MCF 10A (cell line): Measurements from ENCODE around the gene RCAN2. TPM values are rescaled to one million over a fixed set of nuclear protein-coding genes. Genes with fewer than 3 reads are reported as not detected.

Experiments
- BruUV-seq: library from RNA; stranded (reverse); fragments of 400-500 nt; replicated peaks from 2 replicates; lab custom pipeline; 2021; lab: Mats Ljungman, UMichigan
- CTCF ChIA-PET: fragments of 300-600 bp; sonication (Branson Sonifier 250); formaldehyde crosslinking; extraction: SDS; loops from one replicate; lab custom pipeline; 2021; ENCODE audit warnings: antibody characterized with exemption, inconsistent platforms; lab: Yijun Ruan, JAX
- POLR2A ChIA-PET: fragments of 300-600, 350-650 bp; sonication (Branson Sonifier 250); formaldehyde crosslinking; extraction: SDS; loops from one replicate; lab custom pipeline; 2020; ENCODE audit warnings: antibody characterized with exemption, inconsistent platforms; lab: Yijun Ruan, JAX
- DNase-seq: peaks from one replicate; pipeline ENCODE4 v3.0.0-alpha.2; 2018; ENCODE audit not compliant: unreplicated experiment
- H3K27ac Mint-ChIP-seq: one replicate; pipeline ENCODE4 v1.8.0; 2022; ENCODE audit warnings: mild to moderate bottlenecking, low read depth, mixed read lengths; ENCODE audit not compliant: unreplicated experiment
- H3K27me3 Mint-ChIP-seq: one replicate; pipeline ENCODE4 v1.8.0; 2022; ENCODE audit warnings: mixed read lengths; ENCODE audit not compliant: insufficient read depth, unreplicated experiment
- H3K36me3 Mint-ChIP-seq: one replicate; pipeline ENCODE4 v1.8.0; 2022; ENCODE audit warnings: mild to moderate bottlenecking, moderate library complexity, mixed read lengths; ENCODE audit not compliant: insufficient read depth, unreplicated experiment
- H3K4me1 Mint-ChIP-seq: one replicate; pipeline ENCODE4 v1.8.0; 2022; ENCODE audit warnings: mixed read lengths; ENCODE audit not compliant: insufficient read depth, unreplicated experiment
- H3K4me3 Mint-ChIP-seq: one replicate; pipeline ENCODE4 v1.8.0; 2022; ENCODE audit warnings: mild to moderate bottlenecking, moderate library complexity, mixed read lengths; ENCODE audit not compliant: unreplicated experiment
- H3K9me3 Mint-ChIP-seq: one replicate; pipeline ENCODE4 v1.8.0; 2022; ENCODE audit warnings: mixed read lengths; ENCODE audit not compliant: unreplicated experiment
- intact Hi-C: fragments of 100-400 bp; cut with micrococcal nuclease; formaldehyde crosslinking; loops from 2 replicates; pipeline ENCODE4 v1.14.1; 2022
- total RNA-seq: library from RNA; stranded (reverse); gene quantifications from 2 replicates; pipeline ENCODE4 v1.2.3, GENCODE V29; 2022
- TF ChIP-seq, protein P1 (sequence below): fragments of 200-600 bp; IDR thresholded peaks from one replicate; pipeline ENCODE4 v1.8.0; 2022; ENCODE audit warnings: antibody characterized with exemption, mild to moderate bottlenecking; ENCODE audit not compliant: unreplicated experiment

RCAN2 gene
- total RNA-seq, 1 experiment from 2014 or later: 0.09 TPM

DNA sequence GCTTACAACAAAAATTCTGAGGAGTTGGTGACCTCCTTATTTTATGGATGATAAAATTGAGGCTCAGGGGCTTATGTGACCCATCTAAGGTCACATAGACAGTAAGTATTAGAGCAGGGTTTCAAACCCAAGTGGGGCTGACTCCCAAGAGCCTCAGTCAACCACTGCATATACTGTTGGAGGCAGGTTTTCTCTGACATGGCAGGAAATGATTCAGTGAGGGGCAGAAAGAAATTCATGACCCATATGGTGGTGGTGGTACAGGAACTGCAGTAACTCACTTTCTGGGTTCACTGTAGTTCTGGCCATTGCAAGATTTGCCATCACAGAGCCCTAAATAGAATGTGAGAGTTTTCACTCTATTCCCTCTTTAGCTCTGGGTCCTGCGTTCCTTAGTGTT lies 188.4 kb downstream of the RCAN2 start:
- no peaks in the 10 kb centered on the region for H3K9me3 Mint-ChIP-seq
- H3K4me1 Mint-ChIP-seq: no peaks in the 10 kb centered on the region
- intact Hi-C loops: no loop called here
- no peaks in the 10 kb centered on the region for H3K36me3 Mint-ChIP-seq
- no peak for DNase-seq
- POLR2A ChIA-PET: no interaction called here
- TF ChIP-seq, protein P1, sequence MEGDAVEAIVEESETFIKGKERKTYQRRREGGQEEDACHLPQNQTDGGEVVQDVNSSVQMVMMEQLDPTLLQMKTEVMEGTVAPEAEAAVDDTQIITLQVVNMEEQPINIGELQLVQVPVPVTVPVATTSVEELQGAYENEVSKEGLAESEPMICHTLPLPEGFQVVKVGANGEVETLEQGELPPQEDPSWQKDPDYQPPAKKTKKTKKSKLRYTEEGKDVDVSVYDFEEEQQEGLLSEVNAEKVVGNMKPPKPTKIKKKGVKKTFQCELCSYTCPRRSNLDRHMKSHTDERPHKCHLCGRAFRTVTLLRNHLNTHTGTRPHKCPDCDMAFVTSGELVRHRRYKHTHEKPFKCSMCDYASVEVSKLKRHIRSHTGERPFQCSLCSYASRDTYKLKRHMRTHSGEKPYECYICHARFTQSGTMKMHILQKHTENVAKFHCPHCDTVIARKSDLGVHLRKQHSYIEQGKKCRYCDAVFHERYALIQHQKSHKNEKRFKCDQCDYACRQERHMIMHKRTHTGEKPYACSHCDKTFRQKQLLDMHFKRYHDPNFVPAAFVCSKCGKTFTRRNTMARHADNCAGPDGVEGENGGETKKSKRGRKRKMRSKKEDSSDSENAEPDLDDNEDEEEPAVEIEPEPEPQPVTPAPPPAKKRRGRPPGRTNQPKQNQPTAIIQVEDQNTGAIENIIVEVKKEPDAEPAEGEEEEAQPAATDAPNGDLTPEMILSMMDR: no peak
- BruUV-seq: no TSS peak
- no peak overlapping the region for H3K4me3 Mint-ChIP-seq
- CTCF ChIA-PET: no interaction called here
- H3K27ac Mint-ChIP-seq: no peak overlapping the region
- peaks cover 19% of the 10 kb centered on the region for H3K27me3 Mint-ChIP-seq

DNA sequence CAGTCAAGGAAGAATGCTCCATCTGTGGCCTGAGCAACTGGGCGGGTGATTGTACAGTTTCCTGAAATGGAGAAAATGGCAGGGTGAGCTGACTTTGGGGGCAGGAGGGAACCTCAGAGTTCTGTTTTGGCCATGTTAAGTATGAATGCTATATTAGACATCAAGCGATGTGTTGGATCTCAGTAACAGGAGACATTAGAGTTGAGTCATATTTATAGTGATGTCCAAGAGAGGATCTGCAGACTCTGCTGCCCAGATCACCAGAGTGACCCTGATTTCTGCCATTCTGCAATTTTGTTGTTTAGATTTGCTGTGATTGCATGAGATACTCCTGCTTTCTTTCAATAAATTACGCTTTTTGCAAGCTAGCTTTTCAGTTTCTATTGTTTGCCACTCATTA lies 189.1 kb downstream of the RCAN2 start:
- H3K27ac Mint-ChIP-seq: no peak overlapping the region
- H3K27me3 Mint-ChIP-seq: peaks cover 19% of the 10 kb centered on the region
- POLR2A ChIA-PET: no interaction called here
- no TSS peak for BruUV-seq
- CTCF ChIA-PET: interaction anchor here (0.6 kb wide), 1 partner anchor 375 kb away, joined by 4 read pairs; no protein-coding TSS in a partner anchor
- no peaks in the 10 kb centered on the region for H3K36me3 Mint-ChIP-seq
- intact Hi-C loops: no loop called here
- TF ChIP-seq, protein P1: no peak
- H3K4me1 Mint-ChIP-seq: no peaks in the 10 kb centered on the region
- H3K9me3 Mint-ChIP-seq: no peaks in the 10 kb centered on the region
- H3K4me3 Mint-ChIP-seq: no peak overlapping the region
- no peak for DNase-seq

DNA sequence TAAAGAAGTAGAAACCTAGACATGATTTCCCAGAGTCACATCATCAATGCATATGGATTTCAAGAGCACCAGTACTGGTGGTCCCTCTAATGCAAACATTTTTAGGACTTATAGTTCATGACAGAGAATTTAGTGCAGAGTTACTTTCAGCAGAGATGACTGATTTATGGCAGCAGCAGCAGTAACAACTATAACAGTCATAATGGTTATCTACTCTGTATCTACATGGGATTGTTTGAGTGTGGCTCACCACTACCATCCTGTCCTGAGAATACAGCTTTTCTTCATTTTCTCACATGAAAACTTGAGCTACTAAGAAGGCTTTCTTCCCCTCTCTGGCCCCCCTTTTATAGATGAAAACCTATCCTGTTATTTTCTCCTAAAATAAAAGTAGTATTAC lies 192.0 kb downstream of the RCAN2 start:
- H3K27me3 Mint-ChIP-seq: peaks cover 19% of the 10 kb centered on the region
- H3K36me3 Mint-ChIP-seq: no peaks in the 10 kb centered on the region
- ChIA-PET POLR2A (no interaction called here), CTCF (no interaction called here)
- intact Hi-C loops: no loop called here
- no peak overlapping the region for H3K4me3 Mint-ChIP-seq
- TF ChIP-seq, protein P1: no peak
- H3K9me3 Mint-ChIP-seq: no peaks in the 10 kb centered on the region
- no peak overlapping the region for H3K27ac Mint-ChIP-seq
- no TSS peak for BruUV-seq
- DNase-seq: no peak
- no peaks in the 10 kb centered on the region for H3K4me1 Mint-ChIP-seq

DNA sequence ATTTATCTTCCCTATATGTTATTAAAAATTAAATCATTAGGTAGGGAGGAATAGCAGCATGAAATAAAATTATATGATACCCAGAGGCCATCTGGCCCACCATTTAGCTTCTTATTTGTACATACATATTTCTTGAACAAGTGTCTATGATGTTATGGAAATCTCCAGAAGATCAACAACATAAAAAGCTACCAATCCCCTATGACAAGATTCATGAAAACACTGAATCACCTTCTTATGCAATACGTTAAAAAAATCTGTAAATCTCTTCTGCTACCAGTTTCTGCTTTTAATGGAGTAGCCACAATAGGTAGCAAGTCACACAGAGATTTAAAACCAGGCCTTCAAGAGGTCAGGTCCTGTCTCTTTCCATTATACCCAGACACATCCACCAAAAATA lies 194.7 kb downstream of the RCAN2 start:
- ChIA-PET CTCF (no interaction called here), POLR2A (interaction anchor here (0.6 to 1.0 kb wide), 2 partner anchors 17 to 24 kb away, joined by 3 read pairs; no protein-coding TSS in a partner anchor)
- intact Hi-C loops: no loop called here
- no peaks in the 10 kb centered on the region for H3K4me1 Mint-ChIP-seq
- peak; percentile 4 for DNase-seq
- H3K27ac Mint-ChIP-seq: no peak overlapping the region
- H3K9me3 Mint-ChIP-seq: no peaks in the 10 kb centered on the region
- H3K27me3 Mint-ChIP-seq: peaks cover 13% of the 10 kb centered on the region
- H3K4me3 Mint-ChIP-seq: no peak overlapping the region
- no peaks in the 10 kb centered on the region for H3K36me3 Mint-ChIP-seq
- no TSS peak for BruUV-seq
- TF ChIP-seq, protein P1: no peak
